Colonic mucosa (tissue), 4 donors: ENCODE data around the gene FGR. TPM values are rescaled to one million over a fixed set of nuclear protein-coding genes. Genes with fewer than 3 reads are reported as not detected.

Source experiments
- DNase-seq: peaks from one replicate; pipeline ENCODE4 v3.0.0-alpha.2; 2020
- H3K27ac ChIP-seq: fragments of 200-600 bp; one replicate; pipeline ENCODE4 v1.8.0; 2021
- H3K27me3 ChIP-seq: fragments of 200-600 bp; one replicate; pipeline ENCODE4 v1.8.0; 2021
- H3K36me3 ChIP-seq: fragments of 200-600 bp; one replicate; pipeline ENCODE4 v1.8.0; 2021
- H3K4me1 ChIP-seq: fragments of 200-600 bp; one replicate; pipeline ENCODE4 v1.8.0; 2021; ENCODE audit warnings: mild to moderate bottlenecking
- H3K4me3 ChIP-seq: fragments of 200-600 bp; one replicate; pipeline ENCODE4 v1.8.0; 2021
- H3K9ac ChIP-seq, 2 donors: one replicate each; pipeline ENCODE4 v1.7.0; 2013; ENCODE audit warnings: control low read depth in 2 of 2, low read depth in 2 of 2, low read length in 2 of 2
- H3K9me3 ChIP-seq: fragments of 200-600 bp; one replicate; pipeline ENCODE4 v1.8.0; 2021
- intact Hi-C: fragments of 100-400 bp; cut with DNase I; formaldehyde crosslinking; loops from one replicate; pipeline ENCODE4 v1.14.1; 2022
- total RNA-seq, 2 donors: library from RNA; stranded (reverse); fragmentation: NEBNext Ultra II Directional in 1 of 2; extraction: Animal tissue kit (Norgen Biotek cat#: 25700) in 1 of 2; gene quantifications; one replicate each; pipeline ENCODE4 v1.2.1, GENCODE V29; 2021
- TF ChIP-seq, protein P1 (sequence below): fragments of 200-600 bp; IDR thresholded peaks from one replicate; pipeline ENCODE4 v1.8.0; 2022; ENCODE audit warnings: antibody characterized with exemption, mild to moderate bottlenecking
- donor health status: healthy.
- donor health status: DM: no; HTN: no; CAD: no.
- donor health status: DM: no; HTN: no; CAD: no.

Gene FGR
- total RNA-seq, 2 donors from 2014 or later, result 1.4 to 2.0 TPM

- intact Hi-C loops, result no loop called here
Measured at GRCh38 chr1:27569506-27570291, 65.3 kb downstream of the FGR start.

GRCh38 chr1:27569088-27569460 lies 65.9 kb downstream of the FGR start:
- H3K36me3 ChIP-seq, result no peaks in the 10 kb centered on the region
- DNase-seq, result no peak
- peak overlapping the region; percentile 67 for H3K27ac ChIP-seq
- H3K9ac ChIP-seq, result peak overlapping the region; percentile 0 to 66
- TF ChIP-seq, protein P1, sequence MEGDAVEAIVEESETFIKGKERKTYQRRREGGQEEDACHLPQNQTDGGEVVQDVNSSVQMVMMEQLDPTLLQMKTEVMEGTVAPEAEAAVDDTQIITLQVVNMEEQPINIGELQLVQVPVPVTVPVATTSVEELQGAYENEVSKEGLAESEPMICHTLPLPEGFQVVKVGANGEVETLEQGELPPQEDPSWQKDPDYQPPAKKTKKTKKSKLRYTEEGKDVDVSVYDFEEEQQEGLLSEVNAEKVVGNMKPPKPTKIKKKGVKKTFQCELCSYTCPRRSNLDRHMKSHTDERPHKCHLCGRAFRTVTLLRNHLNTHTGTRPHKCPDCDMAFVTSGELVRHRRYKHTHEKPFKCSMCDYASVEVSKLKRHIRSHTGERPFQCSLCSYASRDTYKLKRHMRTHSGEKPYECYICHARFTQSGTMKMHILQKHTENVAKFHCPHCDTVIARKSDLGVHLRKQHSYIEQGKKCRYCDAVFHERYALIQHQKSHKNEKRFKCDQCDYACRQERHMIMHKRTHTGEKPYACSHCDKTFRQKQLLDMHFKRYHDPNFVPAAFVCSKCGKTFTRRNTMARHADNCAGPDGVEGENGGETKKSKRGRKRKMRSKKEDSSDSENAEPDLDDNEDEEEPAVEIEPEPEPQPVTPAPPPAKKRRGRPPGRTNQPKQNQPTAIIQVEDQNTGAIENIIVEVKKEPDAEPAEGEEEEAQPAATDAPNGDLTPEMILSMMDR, result no peak
- intact Hi-C loops, result no loop called here
- H3K9me3 ChIP-seq, result no peaks in the 10 kb centered on the region
- H3K4me3 ChIP-seq, result peak overlapping the region; percentile 32
- no peaks in the 10 kb centered on the region for H3K27me3 ChIP-seq
- peaks cover 31% of the 10 kb centered on the region for H3K4me1 ChIP-seq

More at GRCh38 chr1:27569506-27570291, 65.3 kb downstream of the FGR start:
- no peaks in the 10 kb centered on the region for H3K36me3 ChIP-seq
- peaks cover 26% of the 10 kb centered on the region for H3K4me1 ChIP-seq
- no peak overlapping the region for H3K4me3 ChIP-seq
- TF ChIP-seq, protein P1, result no peak
- H3K27me3 ChIP-seq, result no peaks in the 10 kb centered on the region
- H3K9ac ChIP-seq, result peak overlapping the region in 1 of 2 donors; percentile 0
- peak overlapping the region; percentile 67 for H3K27ac ChIP-seq
- no peak for DNase-seq
- no peaks in the 10 kb centered on the region for H3K9me3 ChIP-seq

DNA sequence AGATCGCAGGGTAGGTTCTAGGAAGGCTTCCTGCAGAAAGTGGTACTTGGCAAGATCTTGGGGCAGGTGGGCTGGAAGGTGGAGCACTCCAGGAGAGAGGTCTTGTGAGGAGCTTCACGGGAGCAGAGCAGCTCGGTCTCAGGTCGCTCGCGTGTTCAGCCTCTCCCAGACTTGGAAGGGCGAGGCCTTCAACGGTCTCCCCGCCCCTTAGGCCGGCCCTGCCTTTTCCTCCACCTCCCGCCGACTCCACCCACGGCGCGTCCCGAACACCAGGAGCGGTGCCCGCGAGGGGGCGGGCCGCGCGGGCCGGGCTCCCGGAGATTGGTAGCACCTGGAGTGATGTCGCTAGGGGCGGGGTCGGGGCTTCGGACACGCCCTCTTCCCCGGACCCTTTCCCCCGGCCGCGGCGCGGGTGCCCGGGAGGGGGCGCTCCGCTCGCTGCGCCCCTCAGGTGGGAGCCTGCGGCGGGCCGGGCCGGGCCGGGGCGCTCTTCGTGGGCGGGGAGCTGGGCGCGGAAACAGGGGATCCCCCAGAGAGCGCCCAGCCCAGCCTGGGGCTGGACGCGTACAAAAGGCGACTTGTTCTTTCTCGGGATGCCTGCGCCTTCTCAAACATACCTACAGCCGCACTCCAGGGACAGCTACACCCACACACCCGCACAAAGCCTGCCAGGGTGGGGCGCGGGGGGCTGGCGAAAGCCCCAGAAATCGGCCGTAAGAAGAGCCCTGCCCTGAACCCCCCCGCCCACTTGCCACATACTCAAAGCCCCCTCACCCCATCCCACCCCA lies 66.5 kb downstream of the FGR start:
- intact Hi-C loops, result no loop called here
- Histone ChIP-seq H3K4me1 (peaks cover 34% of the 10 kb centered on the region), H3K4me3 (peak overlapping the region; percentile 32), H3K27me3 (no peaks in the 10 kb centered on the region), H3K36me3 (no peaks in the 10 kb centered on the region), H3K9ac (peak overlapping the region; percentile 66 to 80), H3K9me3 (no peaks in the 10 kb centered on the region), H3K27ac (peak overlapping the region; percentile 67)
- TF ChIP-seq, protein P1, result peak; percentile 65
- DNase-seq, result peak; percentile 98

DNA sequence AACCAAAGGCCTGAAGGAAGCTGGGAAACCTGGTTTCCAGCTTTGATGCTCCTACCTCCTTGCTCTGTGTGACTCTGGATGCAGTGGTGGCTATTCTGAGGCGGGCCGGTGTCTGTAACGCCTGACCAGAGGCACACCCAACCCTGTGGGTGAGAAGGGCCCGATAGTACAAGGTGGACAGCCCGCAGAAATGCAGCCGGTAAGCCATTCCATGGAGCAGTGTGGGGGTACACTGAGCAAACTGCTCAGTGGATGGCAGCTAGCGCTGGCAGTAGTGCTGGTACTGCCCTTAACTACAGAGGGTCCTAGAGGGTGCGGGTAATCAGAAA lies 67.0 kb downstream of the FGR start:
- intact Hi-C loops, result no loop called here
- H3K9ac ChIP-seq, result peak overlapping the region; percentile 30 to 80
- DNase-seq, result no peak
- peaks cover 37% of the 10 kb centered on the region for H3K4me1 ChIP-seq
- H3K9me3 ChIP-seq, result no peaks in the 10 kb centered on the region
- H3K36me3 ChIP-seq, result no peaks in the 10 kb centered on the region
- peak overlapping the region; percentile 32 for H3K4me3 ChIP-seq
- TF ChIP-seq, protein P1, result no peak
- H3K27ac ChIP-seq, result peak overlapping the region; percentile 67
- H3K27me3 ChIP-seq, result no peaks in the 10 kb centered on the region

DNA sequence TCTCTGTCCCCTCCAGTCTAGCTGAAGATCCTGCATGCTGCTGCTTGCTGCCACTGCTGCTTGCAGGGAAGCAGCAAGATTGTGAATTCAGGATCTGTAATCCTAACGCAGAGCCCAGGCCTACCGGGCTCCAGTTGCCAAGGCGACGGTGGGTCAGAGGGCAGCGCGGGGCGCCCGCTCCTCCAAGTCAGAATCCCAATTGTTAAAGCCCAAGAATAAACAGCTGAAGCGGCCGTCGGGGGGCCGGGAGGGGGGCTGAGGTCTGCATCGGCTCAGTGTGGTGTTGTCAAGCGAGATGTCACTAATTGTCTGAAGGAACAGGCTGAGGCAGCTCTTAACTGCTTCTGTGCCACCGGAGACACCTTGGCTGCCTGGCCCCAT lies 67.8 kb downstream of the FGR start:
- no peak for DNase-seq
- Histone ChIP-seq H3K27me3 (no peaks in the 10 kb centered on the region), H3K27ac (peak overlapping the region; percentile 67)

More for the DNA sequence above, 67.8 kb downstream of the FGR start:
- Histone ChIP-seq H3K9ac (peak overlapping the region in 1 of 2 donors; percentile 80), H3K4me1 (peaks cover 37% of the 10 kb centered on the region), H3K9me3 (no peaks in the 10 kb centered on the region), H3K4me3 (no peak overlapping the region), H3K36me3 (no peaks in the 10 kb centered on the region)
- intact Hi-C loops, result no loop called here
- TF ChIP-seq, protein P1, result no peak
